Right lobe of liver (tissue), 6 donors: ENCODE measurements around the gene SLC35A4. TPM values are rescaled to one million over a fixed set of nuclear protein-coding genes. Genes with fewer than 3 reads are reported as not detected.

Source experiments
- ATAC-seq, 4 donors: fragments of 200-7000 bp; cut with Tn5 transposase; one replicate each; pipeline ENCODE4 v1.9.1; 2020; ENCODE audit warnings: mild to moderate bottlenecking in 4 of 4, moderate library complexity in 4 of 4
- DNase-seq, 3 donors: peaks; one replicate each; pipeline ENCODE4 v3.0.0-alpha.2; 2020
- H3K27ac ChIP-seq, 3 donors: fragments of 200-600 bp; one replicate each; pipeline ENCODE4 v1.8.0; 2022
- H3K27me3 ChIP-seq, 2 donors: fragments of 200-600 bp; one replicate each; pipeline ENCODE4 v1.8.0; 2022
- H3K36me3 ChIP-seq, 4 donors: fragments of 200-600 bp; sonication (generic) in 1 of 4; one replicate each; pipeline versions ENCODE4 v1.5.1 to v1.8.0; 2017 to 2022; ENCODE audit warnings: control low read depth in 1 of 4
- H3K4me1 ChIP-seq, 4 donors: fragments of 200-600 bp; sonication (generic) in 1 of 4; one replicate each; pipeline versions ENCODE4 v1.5.1 to v1.8.0; 2017 to 2022; ENCODE audit warnings: control low read depth in 1 of 4
- H3K4me3 ChIP-seq, 3 donors: fragments of 200-600 bp; one replicate each; pipeline ENCODE4 v1.8.0; 2022
- H3K9me3 ChIP-seq, 4 donors: fragments of 200-600 bp; sonication (generic) in 1 of 4; one replicate each; pipeline versions ENCODE4 v1.5.1 to v1.8.0; 2017 to 2022; ENCODE audit warnings: control low read depth in 1 of 4
- POLR2A ChIP-seq: fragments of 450-650 bp; IDR thresholded peaks from one replicate; pipeline ENCODE4 v1.6.1; 2017; ENCODE audit warnings: antibody characterized with exemption, mild to moderate bottlenecking
- WGBS: methylation state at CpG from one replicate; pipeline ENCODE4 v1.1.6; 2018; ENCODE audit warnings: low coverage, low lambda C conversion rate; ENCODE audit not compliant: insufficient coverage; ENCODE audit errors: missing lambda C conversion rate; 5-methylcytosine and 5-hydroxymethylcytosine counted together
- intact Hi-C, 2 donors: fragments of 100-400 bp; cut with DNase I; formaldehyde crosslinking; loops; one replicate each; pipeline versions ENCODE4 v1.11.2 to v1.14.1; 2022
- total RNA-seq, 6 experiments: library from RNA; depleted of rRNA in 2 of 6; stranded (reverse); fragments of >200 nt in 2 of 6; fragmentation: NEBNext Ultra II Directional in 3 of 6; extraction: Animal tissue kit (Norgen Biotek cat#: 25700) in 3 of 6; gene quantifications; one replicate each; pipeline versions ENCODE4 v1.1.0 to v1.2.4, GENCODE V29; 2016 to 2023
- TF ChIP-seq, protein P1 (sequence below), 4 donors: fragments of 200-600 bp in 3 of 4; fragments of 450-650 bp in 1 of 4; IDR thresholded peaks; one replicate each; pipeline versions ENCODE4 v1.5.1 to v1.8.0; 2016 to 2022; ENCODE audit warnings: antibody characterized with exemption in 4 of 4, mild to moderate bottlenecking in 2 of 4
- donor health status: DM: no; HTN: yes; CAD: no.
- donor health status: DM: no; HTN: no; CAD: no.
- donor health status: DM: no; HTN: no; CAD: no.
- donor health status: DM: no; HTN: yes; CAD: no.
- donor health status: DM: no; HTN: yes; CAD: no.

Gene SLC35A4
- total RNA-seq, 6 experiments from 2014 or later, result 28.1 to 38.5 (median 30.2) TPM

- no peak for DNase-seq
- peaks cover 0 to 33% (median 17%) of the 10 kb centered on the region in 4 donors for H3K4me1 ChIP-seq
- no peaks in the 10 kb centered on the region for H3K9me3 ChIP-seq
- H3K27ac ChIP-seq, result no peak overlapping the region
- ATAC-seq, result no peak
- no peaks in the 10 kb centered on the region for H3K27me3 ChIP-seq
- no peak overlapping the region for H3K4me3 ChIP-seq
- intact Hi-C loops, result no loop called here
- TF ChIP-seq, protein P1, sequence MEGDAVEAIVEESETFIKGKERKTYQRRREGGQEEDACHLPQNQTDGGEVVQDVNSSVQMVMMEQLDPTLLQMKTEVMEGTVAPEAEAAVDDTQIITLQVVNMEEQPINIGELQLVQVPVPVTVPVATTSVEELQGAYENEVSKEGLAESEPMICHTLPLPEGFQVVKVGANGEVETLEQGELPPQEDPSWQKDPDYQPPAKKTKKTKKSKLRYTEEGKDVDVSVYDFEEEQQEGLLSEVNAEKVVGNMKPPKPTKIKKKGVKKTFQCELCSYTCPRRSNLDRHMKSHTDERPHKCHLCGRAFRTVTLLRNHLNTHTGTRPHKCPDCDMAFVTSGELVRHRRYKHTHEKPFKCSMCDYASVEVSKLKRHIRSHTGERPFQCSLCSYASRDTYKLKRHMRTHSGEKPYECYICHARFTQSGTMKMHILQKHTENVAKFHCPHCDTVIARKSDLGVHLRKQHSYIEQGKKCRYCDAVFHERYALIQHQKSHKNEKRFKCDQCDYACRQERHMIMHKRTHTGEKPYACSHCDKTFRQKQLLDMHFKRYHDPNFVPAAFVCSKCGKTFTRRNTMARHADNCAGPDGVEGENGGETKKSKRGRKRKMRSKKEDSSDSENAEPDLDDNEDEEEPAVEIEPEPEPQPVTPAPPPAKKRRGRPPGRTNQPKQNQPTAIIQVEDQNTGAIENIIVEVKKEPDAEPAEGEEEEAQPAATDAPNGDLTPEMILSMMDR (IDR thresholded peaks at IDR 0.05), result no peak
- TF ChIP-seq POLR2A, result no peak
- WGBS, result 96% methylated on average over 6 of the region's 7 CpGs
- peaks cover 0 to 42% (median 11%) of the 10 kb centered on the region in 4 donors for H3K36me3 ChIP-seq
These were observed 19.6 kb upstream of the SLC35A4 start for GRCh38 chr5:140544986-140545385.

DNA sequence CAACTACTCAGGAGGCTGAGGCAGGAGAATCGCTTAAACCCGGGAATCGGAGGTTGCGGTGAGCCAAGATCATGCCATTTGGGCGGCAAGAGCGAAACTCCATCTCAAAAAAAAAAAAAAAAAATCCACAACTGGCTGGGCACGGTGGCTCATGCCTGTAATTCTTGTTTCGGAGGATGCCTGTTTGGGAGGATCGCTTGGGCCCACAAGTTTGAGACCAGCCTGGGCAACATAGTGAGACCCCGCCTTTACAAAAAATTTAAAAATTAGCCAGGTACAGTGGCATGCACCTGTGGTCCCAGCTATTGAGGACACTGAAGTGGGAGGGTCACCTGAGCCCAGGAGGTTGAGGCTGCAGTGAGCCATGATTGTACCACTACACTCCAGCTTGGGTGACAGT lies 19.0 kb upstream of the SLC35A4 start:
- Histone ChIP-seq H3K9me3 (no peaks in the 10 kb centered on the region), H3K36me3 (peaks cover 0 to 42% (median 12%) of the 10 kb centered on the region in 4 donors), H3K4me1 (peaks cover 0 to 33% (median 17%) of the 10 kb centered on the region in 4 donors), H3K4me3 (no peak overlapping the region), H3K27ac (no peak overlapping the region), H3K27me3 (no peaks in the 10 kb centered on the region)
- WGBS, result 100% methylated on average over 1 of the region's 10 CpGs
- ATAC-seq (no peak), DNase-seq (no peak)
- TF ChIP-seq, protein P1 (IDR thresholded peaks at IDR 0.05), result no peak
- TF ChIP-seq POLR2A, result no peak
- intact Hi-C loops, result no loop called here

DNA sequence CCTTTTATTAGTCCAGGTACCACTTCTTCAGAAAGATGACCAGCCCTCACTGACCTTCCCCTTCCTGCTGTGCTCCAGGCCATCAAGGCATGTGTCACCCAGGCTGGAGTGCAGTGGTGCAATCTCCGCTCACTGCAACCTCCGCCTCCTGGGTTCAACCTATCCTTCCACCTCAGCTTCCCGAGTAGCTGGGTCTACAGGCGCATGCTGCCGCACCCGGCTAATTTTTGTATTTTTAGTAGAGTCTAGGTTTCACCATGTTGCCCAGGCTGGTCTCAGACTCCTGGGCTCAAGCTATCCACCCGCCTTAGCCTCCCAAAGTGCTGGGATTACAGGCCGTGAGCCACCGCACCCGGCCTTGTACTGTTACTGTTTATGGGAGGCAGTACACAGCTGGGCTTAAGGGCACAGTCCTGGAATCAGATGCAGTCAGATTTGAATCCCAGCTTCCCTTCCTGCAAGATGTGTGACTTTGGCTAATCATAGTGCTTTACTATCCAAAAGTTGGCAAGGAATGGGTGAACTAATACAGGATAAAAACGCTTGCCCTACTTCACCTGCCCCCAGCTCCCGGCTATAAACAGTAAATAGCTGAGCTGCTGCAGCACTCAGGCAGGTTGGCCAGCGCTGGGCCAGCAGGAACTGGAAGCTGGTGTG lies 17.6 kb upstream of the SLC35A4 start:
- H3K4me3 ChIP-seq, result peak overlapping the region in 1 of 3 donors; percentile 60
- H3K36me3 ChIP-seq, result peaks cover 0 to 41% (median 13%) of the 10 kb centered on the region in 4 donors
- H3K4me1 ChIP-seq, result peaks cover 0 to 33% (median 17%) of the 10 kb centered on the region in 4 donors
- DNase-seq, result peak in 2 of 3 donors; percentile 51 to 76
- WGBS, result 23% methylated on average over 9 of the region's 13 CpGs
- ATAC-seq, result peak; percentile 10 to 47 (median 35)
- peak overlapping the region; percentile 91 to 99 (median 94) for H3K27ac ChIP-seq
- TF ChIP-seq, protein P1 (IDR thresholded peaks at IDR 0.05), result no peak
- TF ChIP-seq POLR2A, result no peak
- intact Hi-C loops, result no loop called here
- no peaks in the 10 kb centered on the region for H3K27me3 ChIP-seq
- H3K9me3 ChIP-seq, result no peaks in the 10 kb centered on the region

DNA sequence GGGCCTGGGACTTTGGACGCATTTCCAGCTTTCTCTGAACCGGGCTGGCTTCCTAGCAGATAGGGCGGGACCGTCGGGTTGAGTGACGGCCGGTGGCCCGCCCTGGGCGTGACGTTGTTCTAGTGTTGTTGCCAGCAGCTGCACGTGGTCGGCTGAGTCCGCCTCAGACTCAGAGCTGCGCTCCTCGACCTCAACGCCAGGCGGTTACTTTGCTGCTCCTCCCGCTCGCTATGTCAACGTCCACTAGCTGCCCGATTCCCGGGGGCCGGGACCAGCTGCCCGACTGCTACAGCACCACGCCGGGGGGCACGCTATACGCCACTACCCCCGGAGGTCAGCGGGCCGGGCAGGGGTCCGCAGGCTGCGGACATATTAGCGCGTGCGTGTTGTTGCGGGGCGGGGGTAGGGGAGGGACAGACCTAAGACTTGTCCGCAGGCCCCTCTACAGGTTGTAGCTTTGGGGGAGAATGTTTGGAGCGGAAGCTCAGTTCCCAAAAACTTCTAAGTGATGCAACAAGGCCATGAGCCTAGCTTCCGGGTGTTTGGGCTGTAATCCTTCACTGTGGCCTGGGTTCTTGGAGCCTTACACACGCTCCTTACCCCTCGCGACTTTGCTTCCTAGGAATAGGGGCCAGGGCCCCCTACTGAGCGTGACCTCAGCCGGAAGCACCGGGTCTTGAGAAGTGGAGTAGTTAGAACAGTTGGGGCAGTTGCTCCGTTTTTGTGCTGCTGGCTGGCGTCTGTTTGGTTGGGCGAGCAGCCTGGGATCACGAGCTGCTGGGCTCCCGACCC lies 16.9 kb upstream of the SLC35A4 start, which contains the start of gene EIF4EBP3:
EIF4EBP3 (plus strand) TSS at position 155 of the 792 bp plus-strand sequence; CDS start at position 231, 76 bp downstream.
- DNase-seq (peak; percentile 98 to 99 (median 98)), ATAC-seq (peak; percentile 87 to 94 (median 90))
- TF ChIP-seq, protein P1 (IDR thresholded peaks at IDR 0.05), result peak; percentile 37 to 76 (median 45)
- peak; percentile 87 for TF ChIP-seq POLR2A
- Histone ChIP-seq H3K27ac (peak within 1 kb of the TSS; percentile 91 to 99 (median 94)), H3K9me3 (no peaks in the 10 kb centered on the region), H3K4me1 (peaks cover 0 to 33% (median 17%) of the 10 kb centered on the region in 4 donors), H3K4me3 (peak within 1 kb of the TSS; percentile 39 to 60 (median 50)), H3K27me3 (no peaks in the 10 kb centered on the region), H3K36me3 (peaks cover 0 to 35% (median 10%) of the 10 kb centered on the region in 4 donors)
- 0% methylated on average over 16 of the region's 52 CpGs for WGBS
- intact Hi-C loops, result no loop called here
